Hypothalamus (tissue), 51 donors: ENCODE measurements around the gene MANF.

Source experiments
- DNase-seq, 51 donors: peaks; one replicate each; lab custom pipeline; 2025; lab: John Stamatoyannopoulos, UW

MANF gene

DNA sequence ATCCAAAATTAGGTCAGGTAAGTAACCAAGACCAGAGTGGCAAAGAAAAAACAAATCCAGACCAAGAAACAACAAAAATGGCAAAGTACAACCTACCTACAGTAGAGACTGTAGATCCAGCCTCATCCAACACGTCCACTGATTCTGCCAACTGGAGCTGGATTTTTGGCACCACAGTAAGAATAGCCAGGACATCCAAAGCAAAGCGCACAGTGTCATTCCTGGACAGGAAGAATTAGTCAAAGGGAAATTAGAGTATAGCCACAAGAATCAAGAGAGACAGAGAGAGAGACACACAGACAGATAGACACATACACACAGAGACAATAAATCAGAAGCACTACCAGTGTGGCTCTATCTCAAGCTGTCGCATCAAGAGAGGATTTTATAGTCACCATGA, 37.1 kb downstream of the MANF start:
- no peak for DNase-seq

DNA sequence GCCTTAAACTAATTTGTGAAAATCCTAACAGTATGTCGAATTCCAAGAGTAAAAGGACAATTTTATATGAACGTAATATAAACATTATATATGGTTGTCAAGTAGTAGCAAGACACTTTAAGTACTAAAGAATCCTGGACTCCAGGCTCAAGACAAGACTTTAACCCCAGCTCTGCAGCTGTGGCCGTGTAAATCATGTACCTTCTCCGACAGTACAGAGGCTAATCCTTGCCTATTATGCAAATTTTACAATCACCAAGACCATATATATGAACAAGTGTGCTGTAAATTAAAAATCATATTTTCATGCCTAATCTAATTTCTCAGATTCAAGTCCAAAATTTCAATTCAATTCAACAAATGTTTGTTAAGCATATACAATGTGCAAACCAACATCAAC, 41.8 kb downstream of the MANF start:
- no peak for DNase-seq

DNA sequence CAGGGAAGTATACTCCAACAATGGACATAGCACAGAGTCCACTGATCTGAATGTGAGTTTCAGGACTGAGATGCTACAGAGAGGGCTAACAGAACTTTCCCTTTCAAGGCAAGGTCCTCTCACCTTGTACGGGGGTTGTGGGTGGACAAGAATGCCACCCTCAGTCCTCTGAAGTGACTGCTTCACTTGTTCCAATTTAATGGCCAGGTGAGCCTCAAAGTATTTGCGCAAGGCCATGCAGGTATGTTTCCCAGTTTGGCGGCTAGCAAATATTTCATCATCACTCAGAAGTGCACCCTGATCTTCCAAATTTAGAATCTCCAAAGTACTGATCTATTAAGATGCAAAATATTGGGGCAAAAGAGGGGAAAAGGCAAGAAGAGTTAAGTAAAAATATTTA, 44.0 kb downstream of the MANF start:
- DNase-seq: no peak

DNA sequence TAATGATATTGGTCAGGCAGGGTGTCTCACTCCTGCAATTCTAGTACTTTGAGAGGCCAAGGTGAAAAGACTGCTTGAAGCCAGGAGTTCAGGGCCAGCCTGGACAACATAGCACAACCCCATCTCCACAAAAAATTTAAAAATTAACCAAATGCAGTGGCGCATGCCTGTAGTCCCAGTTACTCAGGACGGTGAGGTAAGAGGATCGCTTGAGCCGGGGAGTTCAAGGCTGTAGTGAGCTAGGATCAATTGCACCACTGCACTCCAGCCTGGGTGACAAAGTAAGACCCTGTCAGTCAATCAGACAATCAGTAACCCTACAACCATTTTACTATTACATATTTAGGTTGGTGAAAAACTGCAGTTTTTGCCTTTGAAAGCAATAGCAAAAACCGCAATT, 49.0 kb downstream of the MANF start:
- no peak for DNase-seq

DNA sequence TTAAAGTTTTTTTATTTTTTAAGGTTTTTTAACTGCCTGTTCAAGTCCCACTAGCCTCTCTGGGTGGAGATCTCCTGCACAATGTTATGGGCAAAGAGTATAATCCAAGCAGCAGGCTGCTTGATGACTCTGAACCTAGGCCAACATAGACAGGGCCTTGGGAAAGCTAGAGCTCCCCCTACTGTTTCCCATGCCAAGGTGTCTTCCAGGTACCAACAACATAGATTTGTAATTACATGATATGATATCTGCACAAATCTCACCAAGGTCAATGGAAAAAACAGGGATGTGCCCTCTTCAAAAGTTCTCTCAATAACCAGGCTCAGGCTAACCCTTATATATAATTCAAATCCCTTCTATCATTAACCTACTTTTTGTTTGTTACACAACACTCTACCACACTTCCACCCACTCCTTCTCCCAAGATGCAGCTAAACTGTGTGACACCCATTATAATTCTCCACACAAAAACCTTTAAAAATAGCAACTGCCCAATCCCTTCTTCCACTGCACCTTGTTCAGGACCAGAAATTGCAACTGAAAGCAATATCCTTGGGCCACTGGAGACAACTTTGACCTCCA, 49.7 kb downstream of the MANF start:
- peak in 10 of 51 donors; percentile 1 to 27 (median 6) for DNase-seq

DNA sequence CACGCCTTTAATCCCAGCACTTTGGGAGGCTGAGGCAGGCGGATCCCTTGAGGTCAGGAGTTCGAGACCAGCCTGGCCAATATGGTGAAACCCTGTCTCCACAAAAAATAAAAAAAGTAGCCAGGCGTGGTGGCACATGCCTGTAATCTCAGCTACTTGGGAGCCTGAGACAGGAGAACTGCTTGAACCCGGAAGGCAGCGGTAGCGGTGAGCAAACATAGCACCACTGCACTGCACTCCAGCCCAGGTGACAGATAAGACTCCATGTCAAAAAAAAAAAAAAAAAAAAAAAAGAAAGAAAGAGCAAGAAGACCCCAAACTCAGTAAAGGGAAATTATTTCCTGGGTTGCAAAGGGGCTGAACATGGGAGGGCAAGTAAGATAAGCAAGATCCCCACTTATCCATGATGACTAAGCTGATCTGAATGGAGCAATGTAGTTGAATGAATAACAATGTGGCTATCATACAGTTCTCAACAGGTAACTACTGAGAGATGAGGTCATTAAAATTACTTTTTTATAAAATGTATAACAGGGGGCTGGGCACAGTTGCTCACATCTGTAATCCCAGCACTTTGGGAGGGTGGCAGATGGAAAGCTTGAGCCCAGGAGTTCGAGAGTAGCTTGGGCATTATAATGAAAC, 52.0 kb downstream of the MANF start:
- DNase-seq: no peak
